NCI-H345 treated with DMSO at 0.1 percent for 48 hours (cell line): Measurements from ENCODE around the gene CMTR1.
"Not testable (repeated sequence)": the region's sequence is repeated elsewhere in the genome, so short reads cannot be mapped to it uniquely, and the experiment has no call there.

Source experiments
- DNase-seq: peaks from one replicate; lab custom pipeline; 2025; ENCODE audit not compliant: unreplicated experiment; lab: John Stamatoyannopoulos, UW

The CMTR1 gene, protein sequence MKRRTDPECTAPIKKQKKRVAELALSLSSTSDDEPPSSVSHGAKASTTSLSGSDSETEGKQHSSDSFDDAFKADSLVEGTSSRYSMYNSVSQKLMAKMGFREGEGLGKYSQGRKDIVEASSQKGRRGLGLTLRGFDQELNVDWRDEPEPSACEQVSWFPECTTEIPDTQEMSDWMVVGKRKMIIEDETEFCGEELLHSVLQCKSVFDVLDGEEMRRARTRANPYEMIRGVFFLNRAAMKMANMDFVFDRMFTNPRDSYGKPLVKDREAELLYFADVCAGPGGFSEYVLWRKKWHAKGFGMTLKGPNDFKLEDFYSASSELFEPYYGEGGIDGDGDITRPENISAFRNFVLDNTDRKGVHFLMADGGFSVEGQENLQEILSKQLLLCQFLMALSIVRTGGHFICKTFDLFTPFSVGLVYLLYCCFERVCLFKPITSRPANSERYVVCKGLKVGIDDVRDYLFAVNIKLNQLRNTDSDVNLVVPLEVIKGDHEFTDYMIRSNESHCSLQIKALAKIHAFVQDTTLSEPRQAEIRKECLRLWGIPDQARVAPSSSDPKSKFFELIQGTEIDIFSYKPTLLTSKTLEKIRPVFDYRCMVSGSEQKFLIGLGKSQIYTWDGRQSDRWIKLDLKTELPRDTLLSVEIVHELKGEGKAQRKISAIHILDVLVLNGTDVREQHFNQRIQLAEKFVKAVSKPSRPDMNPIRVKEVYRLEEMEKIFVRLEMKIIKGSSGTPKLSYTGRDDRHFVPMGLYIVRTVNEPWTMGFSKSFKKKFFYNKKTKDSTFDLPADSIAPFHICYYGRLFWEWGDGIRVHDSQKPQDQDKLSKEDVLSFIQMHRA

GRCh38 chr6:37432916-37433656 is at the start of gene CMTR1:
Gene CMTR1, plus strand, starts transcription at chr6:37433221. Its CDS starts 2,409 bp downstream, at chr6:37435630.
- DNase-seq = peak; percentile 72

DNA sequence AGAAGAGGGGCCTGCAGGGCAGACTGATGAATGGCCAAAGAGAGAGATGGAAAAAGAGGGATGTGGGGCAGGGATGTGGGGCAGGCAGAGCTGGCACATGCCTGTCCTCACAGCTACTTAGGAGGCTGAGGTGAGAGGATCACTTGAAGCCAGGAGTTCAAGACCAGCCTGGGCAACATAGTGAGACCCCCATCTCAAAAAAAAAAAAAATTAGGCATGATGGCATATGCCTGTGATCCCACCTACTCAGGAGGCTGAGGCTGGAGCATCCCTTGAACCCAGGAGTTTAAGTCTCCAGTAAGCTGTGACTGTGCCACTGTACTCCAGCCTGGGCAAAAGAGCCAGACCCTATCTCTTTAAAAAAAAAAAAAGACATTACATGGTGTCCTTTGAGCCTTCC is 44.4 kb upstream of the CMTR1 start:
- no peak for DNase-seq

GRCh38 chr6:37389857-37390256 is 43.2 kb upstream of the CMTR1 start:
- no peak for DNase-seq

- DNase-seq = no peak
These were observed 41.9 kb upstream of the CMTR1 start for GRCh38 chr6:37391120-37391519.

DNA sequence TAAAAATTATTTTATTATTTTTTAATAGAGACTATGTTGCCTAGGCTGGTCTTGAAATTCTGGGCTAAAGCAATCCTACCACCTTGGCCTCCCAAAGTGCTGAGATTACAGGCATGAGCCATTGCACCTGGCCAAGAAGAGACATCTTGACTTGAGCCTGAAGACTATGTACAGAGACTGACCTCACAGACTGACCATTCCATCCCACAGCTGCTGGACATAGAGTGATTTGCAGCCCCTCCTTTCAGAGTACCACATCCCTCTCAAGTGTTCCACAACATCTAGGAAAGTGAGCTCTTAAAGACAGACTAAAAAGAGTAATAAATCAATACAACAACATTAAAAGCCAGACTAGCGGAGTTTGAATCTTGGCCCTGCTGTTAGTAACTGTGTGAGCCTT is 40.2 kb upstream of the CMTR1 start:
- no peak for DNase-seq

DNA sequence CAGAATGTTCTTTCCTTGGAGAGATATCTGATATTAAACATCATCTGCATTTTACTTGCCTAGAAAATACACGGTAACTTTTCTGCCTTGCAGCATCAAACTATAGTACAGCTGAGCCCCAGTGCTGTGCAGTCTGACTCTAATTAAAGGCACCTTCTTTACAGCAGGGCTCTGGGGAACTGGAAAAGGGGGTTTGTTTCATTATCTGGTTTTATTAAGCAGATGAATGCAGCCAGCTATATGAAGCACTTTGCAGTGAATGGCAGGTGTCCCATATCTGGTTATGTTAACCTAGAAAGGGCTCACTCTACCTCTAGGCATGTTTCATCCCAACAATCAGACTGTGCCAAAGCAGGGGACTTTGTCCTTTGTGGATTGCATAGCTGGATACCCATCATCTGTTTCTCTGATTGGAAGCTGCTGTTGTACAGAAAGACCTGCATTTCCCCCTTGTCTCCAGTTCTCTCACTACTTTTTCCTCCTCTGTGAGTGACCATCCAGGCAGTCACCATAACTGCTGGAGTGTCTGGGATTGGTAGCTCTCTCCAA is 39.6 kb upstream of the CMTR1 start:
- no peak for DNase-seq

GRCh38 chr6:37396571-37397180 is 36.3 kb upstream of the CMTR1 start:
- DNase-seq = no peak

DNA sequence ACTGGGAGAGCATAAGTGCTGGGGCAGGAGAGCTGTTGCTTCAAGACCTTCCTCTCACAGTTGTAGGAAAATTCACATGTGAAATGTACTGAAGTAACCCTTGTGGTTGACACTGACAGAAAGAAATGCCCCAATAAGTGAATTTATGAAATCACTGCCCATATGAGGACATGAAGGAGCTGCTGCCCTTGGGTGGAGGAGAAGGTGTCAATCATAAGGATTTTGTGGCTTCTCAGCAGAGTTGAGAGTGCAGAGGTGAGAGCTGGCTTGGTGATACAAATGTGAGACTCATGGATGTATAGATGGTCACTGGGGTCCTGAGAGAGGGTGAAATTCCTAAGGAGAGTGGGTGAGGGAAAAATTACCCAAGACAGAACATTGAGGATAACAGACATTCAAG is 33.9 kb upstream of the CMTR1 start:
- no peak for DNase-seq

GRCh38 chr6:37399795-37400490 is 33.1 kb upstream of the CMTR1 start:
- DNase-seq = no peak

DNA sequence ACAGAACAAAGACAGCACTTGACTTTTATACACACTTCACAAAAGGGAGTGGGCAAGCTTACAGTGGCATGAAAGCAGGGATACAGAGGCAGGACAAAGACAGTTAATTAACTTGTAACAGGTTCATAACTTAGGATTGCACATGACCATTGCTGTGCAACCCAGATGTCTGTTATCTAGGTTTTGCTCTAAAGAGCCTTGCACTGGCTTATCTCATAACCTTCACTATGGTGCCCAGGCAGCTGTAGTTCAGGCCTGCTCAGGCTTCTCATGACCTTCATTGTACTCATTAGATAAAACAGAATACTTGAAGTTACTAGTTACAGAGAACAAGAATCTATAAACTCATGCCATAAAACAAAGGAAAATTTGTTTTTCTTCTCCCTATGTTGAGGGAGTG is 31.4 kb upstream of the CMTR1 start:
- DNase-seq = not testable (repeated sequence)

DNA sequence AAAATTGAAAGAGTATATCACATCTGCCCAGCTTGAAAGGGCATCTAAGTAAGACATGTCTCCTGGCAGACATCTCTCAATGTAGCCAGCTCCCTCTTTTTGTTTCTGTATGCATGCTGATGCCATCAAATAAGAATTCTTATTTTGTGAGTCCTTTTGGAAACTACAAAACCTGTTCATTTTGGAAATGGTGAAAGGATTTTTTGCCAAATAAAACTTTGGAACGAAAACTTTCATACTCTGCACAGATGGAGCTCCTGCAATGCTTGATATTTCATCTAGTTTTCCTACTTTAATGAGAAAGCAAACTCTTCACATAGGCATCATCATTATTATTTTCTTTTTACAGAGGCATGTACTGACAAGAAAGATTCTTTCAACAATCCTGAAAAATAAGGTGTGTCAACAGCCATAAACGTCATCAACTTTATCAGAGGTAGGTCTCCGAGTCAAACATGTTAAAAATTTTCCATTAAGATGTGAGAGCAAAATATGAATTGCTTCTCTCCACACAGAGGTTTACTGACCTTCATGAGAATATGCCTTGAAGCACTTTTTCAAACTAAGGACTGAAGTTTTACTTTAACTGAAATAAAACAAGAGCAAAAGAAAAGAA is 26.2 kb upstream of the CMTR1 start:
- DNase-seq = no peak

- DNase-seq = no peak
These were observed 25.1 kb upstream of the CMTR1 start for GRCh38 chr6:37407948-37408347.

DNA sequence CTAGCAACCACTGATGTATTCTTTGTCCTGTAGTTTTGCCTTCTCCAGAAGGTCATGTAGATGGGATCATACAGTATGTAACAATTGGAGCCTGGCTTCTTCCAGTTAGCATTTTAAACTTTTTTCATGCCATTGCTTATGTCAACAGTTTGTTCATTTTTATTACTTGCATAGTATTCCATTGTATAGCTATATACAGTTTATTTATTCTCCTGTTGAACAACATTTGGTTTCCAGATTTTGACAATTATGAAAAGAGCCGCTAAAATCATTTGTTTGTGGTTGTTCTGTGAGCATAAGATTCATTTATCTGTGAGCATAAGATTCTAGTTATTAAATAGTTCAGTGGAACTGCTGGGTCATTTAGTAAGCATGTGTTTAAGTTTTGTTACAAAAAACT is 23.5 kb upstream of the CMTR1 start:
- DNase-seq = no peak

DNA sequence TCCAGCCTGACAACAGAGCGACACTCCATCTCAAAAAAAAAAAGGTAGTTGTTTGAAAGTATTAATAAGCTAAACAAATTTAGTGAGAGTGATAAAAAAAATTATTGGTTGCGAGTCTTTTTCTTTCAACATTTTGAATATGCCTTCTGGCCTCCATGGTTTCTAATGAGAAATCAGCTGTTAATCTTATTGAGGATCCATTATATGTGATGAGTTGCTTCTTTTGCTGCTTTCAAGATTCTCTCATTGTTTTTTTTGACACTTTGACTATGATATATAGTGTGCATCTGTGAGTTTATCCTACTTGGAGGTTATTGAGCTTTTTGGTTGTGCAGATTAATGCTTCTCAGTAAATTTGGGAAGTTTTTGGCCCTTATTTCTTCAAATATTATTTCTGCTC is 15.6 kb upstream of the CMTR1 start:
- DNase-seq = no peak

GRCh38 chr6:37418722-37419121 is 14.3 kb upstream of the CMTR1 start:
- DNase-seq = no peak

DNA sequence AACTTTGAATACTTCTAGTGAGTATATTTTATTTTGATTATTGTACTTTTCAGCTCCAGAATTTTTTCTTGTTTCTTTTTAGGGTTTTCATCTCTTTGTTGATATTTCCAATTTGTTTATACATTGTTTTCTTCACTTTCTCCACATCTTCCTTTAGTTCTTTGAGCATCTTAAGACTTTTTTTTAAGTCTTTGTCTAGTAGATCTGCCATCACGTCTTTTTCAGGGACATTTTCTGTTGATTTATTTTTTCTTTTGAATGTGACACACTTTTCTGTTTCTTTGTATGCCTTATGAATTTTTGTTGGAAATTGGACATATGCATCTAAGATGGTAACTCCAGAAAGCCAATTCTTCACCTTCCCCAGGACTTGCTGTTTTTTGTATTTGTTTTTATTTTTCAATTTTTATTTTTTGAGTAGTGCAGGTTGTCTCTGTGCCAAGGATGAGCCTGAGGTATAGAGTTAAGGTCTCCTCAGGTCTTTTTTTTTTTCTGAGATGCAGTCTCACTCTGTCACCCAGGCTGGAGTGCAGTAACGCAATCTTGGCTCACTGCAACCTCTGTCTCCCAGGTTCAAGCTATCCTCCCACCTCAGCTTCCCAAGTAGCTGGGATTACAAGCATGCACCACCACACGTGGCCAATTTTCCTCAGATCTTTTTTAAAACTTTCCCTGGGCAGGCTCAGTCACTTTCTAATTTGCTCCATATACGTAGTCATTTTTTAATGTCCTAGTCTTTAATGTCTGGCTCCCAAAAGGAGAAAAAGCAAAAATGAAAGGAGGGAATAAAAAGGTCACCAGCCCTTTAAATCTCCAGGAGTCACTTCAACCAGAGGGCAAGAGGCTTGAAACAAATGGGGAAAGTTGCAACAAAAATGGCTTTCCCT is 6.7 kb upstream of the CMTR1 start:
- DNase-seq = no peak

- DNase-seq = no peak
These were observed 6.0 kb upstream of the CMTR1 start for GRCh38 chr6:37426945-37427510.

DNA sequence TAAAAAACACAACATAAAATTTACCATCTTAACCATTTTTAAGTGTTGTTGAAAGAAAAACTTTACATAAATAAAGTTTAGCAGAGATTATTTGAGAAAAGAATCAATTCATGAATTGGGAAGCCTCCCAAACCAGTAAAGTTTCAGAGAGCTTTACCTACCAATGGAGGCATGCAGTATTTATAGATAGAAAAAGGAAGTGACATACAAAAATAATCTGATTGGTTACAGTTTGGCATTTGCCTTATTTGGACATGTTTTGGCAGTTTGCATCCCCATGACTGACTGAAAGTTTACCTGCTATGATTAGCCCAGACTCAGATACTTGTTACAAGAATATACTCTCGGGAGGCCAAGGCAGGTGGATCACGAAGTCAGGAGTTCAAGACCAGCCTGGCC is 3.7 kb upstream of the CMTR1 start:
- no peak for DNase-seq

DNA sequence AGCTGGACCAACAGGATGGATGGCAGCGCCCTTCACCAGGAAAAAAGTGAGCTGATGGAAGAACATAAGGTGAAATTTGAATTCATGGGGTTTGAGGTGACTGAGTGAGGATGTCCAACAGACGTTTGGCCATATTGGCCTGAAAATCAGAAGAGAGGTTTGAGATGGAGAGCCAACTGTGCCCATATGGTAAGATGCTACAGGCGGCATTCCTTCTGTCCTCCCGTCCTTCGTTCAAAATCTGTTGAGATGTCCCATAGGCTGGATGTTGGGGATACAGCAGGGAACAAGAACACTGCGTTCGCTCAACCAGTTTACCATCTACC is 468 bp upstream of the CMTR1 start:
- no peak for DNase-seq
